Stimulated activated CD4-positive, alpha-beta T cell treated with anti-CD3 and anti-CD28 coated beads, Interleukin-1b, Interleukin-23, amount 100 ng/mL, for 1 hour (primary cell): ENCODE measurements around the gene RAB3C.

Experiments
- DNase-seq, 2 donors: peaks; one replicate each; pipeline ENCODE4 v3.0.0-alpha.2; 2020; ENCODE audit warnings: low read depth in 2 of 2

Gene RAB3C

DNA sequence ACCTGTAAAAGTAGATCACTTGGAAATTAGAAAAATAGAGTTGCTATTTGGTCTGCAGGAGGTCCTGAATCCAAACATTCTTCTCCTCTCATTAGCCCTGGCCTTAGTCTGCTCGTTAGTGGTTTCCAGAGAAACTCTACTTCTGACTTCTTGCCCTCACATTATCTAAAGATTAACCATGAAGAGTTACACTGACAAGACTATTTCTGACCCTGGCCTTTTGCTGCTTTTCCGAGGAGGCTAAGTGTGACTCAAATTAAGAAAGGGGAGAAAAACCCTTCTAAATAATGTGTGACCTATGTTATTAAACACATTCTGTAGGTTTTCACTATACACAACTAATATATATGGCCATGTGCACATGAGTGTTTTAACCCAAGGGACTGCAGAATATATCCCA, 302.4 kb downstream of the RAB3C start:
- no peak for DNase-seq

GRCh38 chr5:58886315-58887207, 303.7 kb downstream of the RAB3C start:
- peak; percentile 15 to 26 for DNase-seq

- no peak for DNase-seq
These were observed 304.4 kb downstream of the RAB3C start for GRCh38 chr5:58887311-58887710.

DNA sequence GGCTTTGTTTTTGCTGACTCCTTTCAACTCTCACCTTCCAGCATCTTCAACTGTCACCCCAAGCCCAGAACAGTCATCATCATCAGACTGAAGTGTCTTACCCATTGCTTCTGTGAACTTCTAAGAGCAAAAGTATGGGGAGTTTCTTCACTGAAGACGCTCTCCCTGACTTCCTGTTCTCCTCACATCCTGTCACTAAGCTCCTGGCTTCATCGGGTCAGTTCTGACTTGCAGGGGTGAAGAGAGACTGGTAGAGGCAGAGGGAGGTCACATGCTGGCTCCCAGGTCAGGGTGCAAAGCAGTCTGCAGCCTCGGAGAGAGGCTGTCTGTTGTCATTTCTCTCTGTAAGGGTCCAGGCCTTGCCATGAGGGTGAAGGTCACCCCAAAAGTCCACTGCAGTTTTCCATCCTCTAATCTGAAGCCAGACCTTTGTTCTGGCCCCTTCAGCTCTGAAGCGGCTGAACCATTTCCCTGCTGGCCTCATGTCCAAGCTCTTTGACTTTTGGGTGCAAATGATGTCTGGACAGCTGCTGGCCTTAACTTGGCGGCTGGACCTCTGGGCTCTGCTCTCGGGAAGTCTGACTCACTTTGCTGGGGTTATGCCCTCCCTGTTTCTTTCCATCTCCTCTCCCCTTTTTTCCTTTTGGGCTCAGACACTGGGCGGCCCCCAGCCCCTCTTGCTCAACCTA, 305.0 kb downstream of the RAB3C start:
- no peak for DNase-seq

- DNase-seq = no peak
These were observed 307.4 kb downstream of the RAB3C start for GRCh38 chr5:58890265-58890664.

DNA sequence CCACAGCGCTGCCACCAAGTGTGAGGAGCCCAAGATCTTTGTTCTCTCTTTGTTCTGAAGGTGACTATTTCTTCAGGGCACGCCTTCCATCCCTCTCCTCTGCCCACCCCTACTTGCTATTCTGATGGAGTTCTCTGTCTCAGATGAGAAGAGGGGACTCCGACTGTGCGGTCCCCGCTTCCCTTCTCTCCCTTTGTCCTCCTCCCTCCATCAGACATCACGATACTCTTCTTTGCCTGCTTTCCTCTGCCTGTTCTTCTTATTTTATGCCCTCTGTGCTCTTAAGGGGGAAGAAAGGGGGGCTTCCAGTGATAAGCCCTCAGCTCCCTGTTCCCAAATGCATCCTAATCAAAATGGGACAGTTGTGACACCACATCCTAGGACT, 307.8 kb downstream of the RAB3C start:
- DNase-seq = no peak

GRCh38 chr5:58891086-58891970, 308.5 kb downstream of the RAB3C start:
- DNase-seq = peak; percentile 5 to 44

DNA sequence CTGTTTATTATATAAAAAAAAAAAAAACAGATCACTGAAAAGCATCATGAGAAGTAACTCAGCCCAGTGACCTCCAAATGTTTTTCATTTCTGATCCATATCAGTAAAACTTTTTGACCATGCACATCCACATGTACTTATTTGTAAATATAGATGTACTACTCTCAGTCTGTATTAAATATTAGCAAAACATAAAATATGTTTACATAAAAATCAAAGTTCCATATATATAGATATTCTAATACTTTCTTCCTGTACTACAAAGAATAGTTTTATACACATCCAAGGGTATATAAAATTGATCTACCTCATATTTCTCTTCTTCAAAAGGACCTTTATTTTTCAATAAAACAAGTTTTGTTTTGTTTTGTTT, 309.1 kb downstream of the RAB3C start:
- no peak for DNase-seq

DNA sequence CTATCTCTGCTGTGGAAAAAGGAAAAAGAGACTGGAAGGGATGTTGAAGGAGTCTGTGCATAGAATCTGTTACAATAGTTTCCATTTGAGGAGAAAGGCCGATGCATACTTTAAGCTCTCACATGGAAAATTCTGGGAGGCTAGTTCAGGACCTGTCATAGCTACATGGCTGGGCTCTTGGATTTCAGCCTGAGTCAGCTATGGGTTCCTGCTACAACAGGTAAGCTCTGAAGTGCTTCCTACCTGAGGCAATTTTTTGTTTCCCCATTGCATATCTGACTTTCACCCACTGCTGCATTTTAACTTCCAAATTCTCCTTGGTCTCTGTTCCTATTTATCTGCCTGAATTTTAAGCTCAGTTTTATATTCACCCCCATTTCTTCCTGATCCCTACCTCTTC, 310.7 kb downstream of the RAB3C start:
- DNase-seq = no peak

DNA sequence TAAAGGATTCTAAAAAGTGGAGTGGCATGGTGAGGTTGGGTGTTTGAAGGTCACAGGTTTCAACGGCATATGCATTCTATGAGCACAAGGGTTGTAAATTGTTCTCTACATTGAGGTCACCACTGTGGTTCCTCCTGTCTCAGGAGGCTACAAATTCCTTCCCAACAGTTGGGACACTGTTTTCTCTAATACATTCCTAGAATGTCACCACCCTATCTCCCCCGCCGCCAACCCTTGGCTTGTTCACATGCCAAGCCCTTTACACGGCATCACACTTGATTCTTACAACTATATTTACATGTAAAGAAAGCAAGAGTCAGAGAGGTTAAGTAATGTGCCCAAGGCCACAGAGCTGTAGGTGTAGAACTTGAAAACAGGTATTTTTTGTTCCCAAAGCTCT, 315.1 kb downstream of the RAB3C start:
- no peak for DNase-seq

- DNase-seq = no peak
These were observed 315.7 kb downstream of the RAB3C start for GRCh38 chr5:58898538-58898937.

DNA sequence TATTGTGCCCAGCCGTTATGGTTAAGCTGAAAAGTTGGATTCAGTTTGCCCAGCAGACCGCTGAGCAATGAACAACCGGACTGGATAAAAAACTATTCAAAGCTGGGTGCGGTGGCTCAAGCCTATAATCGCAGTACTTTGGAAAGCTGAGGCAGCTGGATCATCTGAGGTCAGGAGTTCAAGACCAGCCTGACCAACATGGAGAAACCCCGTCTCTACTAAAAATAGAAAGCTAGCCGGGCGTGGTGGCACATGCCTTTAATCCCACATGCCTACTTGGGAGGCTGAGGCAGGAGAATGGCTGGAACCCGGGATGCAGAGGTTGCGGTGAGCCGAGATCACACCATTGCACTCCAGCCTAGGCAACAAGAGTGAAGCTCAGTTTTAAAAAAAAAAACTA, 318.4 kb downstream of the RAB3C start:
- DNase-seq = no peak

- no peak for DNase-seq
These were observed 319.4 kb downstream of the RAB3C start for GRCh38 chr5:58902305-58902704.

DNA sequence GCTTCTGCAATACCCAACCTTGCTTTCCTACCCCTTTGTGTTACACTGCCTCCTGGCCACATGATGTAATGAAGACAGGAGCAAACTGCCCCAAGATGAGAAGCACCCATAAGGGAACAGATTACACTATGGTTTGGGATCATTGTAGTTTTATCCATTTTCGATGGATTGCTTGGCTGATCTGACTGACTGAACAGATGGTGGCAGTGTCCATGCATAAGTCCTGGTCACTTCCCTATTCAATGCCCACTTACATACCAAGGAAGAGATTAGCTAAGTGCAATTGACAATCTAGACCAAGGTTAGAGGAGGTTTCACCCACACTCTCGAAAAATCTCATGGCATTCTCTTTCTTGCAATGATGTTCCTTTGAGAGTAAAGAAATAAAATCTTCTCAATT, 319.9 kb downstream of the RAB3C start:
- no peak for DNase-seq

DNA sequence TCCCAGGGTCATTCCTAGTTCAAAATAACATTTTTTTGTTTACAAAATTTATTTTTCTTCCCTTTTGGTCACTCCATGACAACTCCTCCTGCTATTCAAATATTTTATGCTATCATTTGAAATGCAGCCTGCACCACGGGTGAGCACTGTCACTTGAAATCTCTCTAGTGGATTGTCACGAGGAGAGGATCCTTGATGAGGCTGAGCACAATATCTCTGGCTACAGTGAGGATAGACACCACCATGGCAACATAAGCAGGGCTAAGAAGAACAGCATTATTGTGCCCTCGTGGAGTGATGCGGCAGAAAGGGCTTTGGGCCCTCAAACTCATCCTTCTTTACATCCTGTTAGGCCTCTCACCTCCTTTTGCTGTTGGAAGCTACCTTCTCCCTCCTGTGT, 321.9 kb downstream of the RAB3C start:
- DNase-seq = no peak

- DNase-seq = no peak
These were observed 323.1 kb downstream of the RAB3C start for GRCh38 chr5:58905944-58906343.
